Medulla oblongata (tissue), 1 donor: ENCODE data around the gene ATF1.
"Not testable (repeated sequence)": the region's sequence is repeated elsewhere in the genome, so short reads cannot be mapped to it uniquely, and the experiment has no call there.

Experiments
- DNase-seq: peaks from one replicate; pipeline ENCODE4 v3.0.0-alpha.2; 2015; ENCODE audit errors: extremely low spot score

The ATF1 gene

DNA sequence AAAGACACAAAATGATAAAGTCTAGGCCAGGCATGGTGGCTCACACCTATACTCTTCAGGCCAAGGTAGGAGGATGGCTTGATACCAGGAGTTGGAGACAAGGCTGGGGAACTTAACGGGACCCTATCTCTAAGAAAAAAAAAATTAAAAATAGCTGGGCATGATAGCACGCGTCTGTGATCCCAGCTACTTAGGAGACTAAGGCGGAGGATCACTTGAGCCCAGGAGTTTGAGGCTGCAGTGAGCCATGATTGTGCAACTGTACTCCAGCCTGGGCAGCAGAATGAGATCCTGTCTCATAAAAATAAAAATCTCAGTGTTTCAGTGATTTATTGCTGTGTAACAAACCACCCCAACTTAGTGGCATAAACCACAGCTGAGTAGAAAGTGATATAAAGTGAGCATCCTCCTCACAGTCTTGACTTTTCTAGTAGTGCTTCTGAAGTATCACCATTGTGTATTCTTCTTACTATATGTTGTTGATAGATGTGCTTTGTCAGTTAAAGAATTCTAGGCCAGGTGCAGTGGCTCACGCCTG is 10.6 kb upstream of the ATF1 start:
- no peak for DNase-seq

DNA sequence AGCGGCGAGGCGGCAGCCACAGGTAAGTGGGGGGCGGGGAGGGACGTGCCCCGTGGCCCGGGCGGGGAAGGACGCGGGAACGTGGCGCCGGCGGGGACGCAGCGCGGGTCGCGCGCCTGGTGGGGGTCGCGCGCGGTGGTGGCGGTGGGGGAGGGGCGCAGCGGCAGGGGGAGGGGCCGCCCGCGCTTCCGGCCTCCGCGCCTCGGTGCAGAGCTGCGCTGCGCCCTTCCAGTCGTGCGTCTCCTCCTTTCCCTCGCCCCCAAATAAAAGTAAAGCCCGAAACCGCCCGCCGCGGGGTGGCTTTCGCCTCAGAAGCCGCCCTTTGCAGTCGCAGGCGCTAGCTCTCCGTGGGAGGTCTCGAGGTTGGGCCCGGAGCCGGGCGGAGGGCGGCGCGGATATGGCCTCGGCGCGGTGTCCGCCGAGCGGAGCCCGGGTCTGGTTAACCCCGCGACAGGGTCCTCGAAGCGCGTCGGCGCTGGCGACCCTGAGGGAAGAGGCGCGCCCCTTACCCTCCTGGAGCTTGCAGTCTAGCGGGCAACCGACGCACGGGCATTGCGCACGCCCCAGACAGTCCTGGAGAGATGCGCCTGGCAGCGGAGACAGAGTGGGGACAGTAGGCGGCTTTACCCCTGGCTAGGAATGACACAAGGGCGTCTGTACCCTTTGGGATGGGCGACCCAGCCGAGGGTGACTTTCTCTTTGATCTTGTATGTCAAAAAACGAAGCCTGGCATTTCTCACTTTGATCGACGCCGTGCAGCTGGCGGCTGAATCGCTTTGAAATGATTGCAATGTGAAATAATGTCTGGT is 589 bp downstream of the ATF1 start:
- peak; percentile 49 for DNase-seq

DNA sequence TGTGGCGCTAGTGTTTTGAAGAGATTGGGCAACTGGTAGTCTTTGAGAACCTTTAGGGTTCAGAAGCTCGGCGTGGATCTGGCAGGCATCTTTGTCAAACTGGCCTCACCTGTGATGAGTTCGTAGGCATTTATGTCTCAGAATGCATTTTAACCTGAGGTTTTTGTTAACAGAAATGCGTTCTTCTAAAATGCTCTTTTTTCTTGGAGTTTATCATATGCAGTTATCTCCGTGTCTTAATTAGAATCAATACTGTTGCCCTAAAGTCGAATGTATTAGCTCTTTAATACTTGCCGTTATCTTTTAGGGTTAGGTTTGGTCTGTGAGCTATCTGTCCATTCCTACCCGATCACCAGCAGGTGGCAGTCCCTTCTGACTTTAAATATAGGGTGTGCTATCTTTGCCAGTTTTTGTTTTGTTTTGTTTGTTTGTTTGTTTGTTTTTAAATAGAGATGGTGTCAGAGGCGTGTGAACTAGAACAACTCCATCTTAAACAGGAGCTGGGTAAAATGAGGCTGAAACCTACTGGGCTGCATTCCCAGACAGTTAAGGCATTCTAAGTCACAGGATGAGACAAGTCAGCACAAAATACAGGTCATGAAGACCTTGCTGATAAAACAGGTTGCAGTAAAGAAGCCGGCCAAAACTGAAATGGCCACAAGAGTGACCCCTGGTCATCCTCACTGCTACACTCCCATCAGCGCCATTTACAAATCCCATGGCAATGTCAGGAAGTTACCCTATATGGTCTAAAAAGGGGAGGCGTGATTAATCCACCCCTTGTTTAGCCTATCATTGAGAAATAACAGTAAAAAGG is 1.4 kb downstream of the ATF1 start:
- DNase-seq = peak; percentile 81

DNA sequence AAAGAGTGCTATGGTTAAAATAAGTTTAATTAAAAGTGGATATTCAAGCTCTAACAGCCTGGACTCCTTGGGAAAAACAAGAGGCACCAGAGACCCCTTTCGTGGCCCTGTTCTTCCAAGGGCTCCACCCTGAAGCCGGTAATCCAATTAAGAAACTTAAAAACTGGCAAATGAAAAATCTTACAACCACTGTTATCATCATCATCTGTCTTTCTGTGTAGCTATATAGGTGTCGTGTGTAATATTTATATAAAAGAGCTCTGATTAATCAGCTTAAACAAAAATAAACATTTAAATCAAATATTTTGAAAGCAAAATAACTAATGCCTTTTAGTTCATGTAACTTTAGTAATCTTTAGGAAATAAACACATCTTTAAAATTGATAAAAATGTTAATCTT is 4.5 kb downstream of the ATF1 start:
- no peak for DNase-seq

DNA sequence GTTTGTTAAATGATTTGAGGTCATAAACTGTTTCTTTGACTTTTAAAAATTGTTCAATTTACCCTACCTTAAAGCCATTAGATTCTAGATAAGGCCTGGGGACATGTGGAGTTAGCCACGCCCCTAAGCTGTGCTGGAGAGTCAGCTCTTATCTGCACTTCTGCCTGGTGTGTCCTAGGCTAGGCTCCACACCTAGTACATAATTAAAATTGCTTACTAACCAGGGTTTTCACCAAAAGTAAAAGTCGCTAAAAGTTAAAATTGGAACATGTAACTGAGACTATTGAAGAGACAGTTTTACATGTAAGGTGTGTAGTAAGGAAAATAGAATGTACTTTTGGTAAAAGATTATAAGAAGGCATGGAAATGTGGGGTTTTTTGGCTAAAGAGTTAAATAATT is 4.9 kb downstream of the ATF1 start:
- not testable (repeated sequence) for DNase-seq

DNA sequence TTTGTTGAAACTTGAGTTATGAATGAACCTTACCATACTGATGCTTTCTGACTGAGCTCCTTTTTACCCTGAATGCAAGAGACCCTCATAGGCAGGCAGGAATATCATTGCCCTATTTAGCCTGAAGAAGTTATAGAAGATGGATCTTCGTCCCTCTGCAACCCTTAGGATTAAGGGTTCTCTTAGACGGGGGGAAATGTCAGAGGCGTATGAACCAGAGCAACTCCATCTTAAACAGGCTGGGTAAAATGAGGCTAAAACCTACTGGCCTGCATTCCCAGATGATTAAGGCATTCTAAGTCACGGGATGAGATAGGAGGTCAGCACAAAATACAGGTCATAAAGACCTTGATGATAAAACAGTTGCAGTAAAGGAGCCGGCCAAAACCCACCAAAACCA is 7.5 kb downstream of the ATF1 start:
- no peak for DNase-seq

DNA sequence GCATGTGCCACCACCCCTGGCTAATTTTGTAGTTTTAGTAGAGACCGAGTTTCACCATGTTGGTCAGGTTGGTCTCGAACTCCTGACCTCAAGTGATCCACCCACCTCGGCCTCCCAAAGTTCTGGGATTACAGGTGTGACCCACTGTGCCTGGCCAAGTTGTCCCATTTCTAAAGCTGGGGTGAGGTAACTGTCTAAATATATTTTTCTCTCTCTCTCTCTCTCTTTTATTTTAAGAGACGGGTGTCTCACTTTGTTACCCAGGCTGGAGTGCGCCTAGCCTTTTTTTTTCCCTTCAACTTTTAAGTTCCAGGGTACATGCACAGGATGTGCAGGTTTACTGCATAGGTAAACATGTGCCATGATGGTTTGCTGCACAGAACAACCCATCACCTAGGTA is 8.6 kb downstream of the ATF1 start:
- DNase-seq = no peak

DNA sequence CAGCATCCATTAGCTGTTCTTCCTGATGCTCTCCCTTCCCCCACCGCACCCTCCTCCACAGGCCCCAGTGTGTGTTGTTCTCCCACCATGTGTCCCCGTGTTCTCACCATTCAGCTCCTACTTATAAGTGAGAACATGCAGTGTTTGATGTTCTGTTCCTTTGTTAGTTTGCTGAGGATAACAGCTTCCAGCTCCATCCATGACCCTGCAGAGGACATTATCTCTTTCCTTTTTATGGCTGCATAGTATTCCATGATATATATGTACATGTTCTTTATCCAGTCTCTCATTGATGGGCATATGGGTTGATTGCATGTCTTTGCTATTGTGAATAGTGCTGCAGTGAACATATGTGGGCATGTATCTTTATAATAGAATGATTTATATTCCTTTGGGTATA is 9.0 kb downstream of the ATF1 start:
- DNase-seq = no peak

DNA sequence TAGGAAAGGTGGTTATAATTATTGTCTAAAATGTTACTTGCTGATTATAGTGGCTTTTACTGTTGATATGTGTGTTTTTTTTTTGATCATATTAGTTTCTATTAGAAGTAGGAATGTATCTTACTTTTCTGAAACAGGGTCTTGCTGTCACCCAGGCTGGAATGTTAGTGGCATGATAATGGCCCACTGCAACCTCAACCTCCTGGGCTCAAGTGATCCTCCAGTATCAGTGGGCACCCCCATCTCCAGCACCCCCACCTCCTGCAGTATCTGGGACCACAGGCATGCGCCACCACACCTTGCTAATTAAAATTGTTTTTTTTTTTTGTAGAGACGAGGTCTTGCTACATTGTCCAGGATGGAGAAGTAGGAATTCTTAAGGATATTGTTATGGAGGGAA is 11.3 kb downstream of the ATF1 start:
- no peak for DNase-seq

DNA sequence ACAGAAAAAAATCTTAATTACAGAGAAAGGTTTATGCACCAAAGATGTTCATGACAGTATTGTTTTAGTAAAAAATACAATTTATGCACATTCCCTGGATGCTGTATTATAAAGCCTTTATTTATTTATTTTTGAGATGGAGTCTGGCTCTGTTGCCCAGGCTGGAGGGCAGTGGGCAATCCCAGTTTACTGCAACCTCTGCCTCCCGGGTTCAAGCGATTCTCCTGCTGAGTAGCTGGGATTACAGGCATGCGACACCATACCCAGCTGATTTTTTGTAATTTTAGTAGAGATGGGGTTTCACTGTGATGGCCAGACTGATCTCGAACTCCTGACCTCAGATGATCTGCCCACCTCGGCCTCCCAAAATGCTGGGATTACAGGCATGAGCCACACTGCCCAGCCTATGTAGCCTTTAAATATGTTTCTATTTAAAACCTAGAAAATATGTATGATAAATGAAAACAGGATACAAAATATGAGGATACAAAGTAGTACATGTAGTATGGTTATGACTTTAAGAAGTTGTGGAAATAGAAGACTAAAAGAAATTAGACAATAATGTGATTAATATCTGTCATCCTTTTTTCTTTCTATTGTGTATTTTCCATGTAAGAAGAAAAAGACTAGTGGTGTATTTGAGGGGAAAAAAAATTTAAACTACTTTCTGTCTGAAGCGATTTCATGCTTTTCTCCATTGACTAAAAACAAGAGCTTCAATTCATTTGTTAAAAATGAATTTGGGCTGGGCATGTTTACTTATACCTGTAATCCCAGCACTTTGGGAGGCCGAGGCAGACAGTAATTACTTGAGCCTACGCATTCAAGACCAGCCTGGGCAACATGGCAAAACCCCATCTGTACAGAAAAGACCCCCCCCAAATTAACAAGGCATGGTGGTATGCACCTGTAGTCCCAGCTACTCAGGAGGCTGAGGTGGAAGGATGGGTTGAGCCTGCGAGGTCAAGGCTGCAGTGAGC is 13.1 kb downstream of the ATF1 start:
- DNase-seq = no peak

DNA sequence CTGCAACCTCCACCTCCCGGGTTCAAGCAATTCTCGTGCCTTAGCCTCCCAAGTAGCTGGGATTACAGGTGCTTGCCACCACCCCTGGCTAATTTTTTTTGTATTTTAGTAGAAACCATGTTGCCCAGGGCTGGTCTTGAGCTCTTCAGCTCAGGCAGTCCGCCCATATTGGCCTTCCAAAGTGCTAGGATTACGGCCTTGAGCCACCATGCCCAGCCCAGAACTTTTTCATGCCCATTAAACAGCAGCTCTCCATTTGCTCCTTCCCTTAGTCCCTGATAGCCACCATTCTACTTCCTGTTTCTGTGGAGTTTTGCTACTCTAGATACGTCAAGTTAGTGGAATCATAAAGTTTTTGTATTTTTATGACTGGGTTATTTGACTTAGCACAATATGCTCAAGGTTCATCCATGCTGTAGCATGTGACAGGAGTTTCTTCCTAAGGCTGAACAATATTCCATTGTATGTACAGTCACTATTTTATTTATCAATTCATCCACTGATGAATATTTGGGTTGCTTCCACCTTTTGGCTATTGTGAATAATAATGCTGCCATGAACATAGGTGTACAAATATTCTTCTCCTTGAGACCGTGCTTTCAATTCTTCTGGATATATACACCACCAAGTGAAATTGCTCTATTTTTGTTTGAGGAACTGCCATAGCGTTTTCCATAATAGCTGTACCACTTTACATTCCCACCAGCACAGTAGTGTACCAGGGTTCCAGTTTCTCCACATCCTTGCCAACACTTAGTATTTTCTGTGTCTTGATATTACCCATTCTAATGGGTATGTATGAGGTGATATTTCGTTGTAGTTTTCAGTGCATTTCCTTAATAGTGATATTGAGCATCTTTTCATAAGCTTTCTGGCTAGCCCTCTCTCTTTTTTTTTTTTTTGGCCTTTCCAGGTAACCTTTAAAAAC is 15.0 kb downstream of the ATF1 start:
- no peak for DNase-seq

DNA sequence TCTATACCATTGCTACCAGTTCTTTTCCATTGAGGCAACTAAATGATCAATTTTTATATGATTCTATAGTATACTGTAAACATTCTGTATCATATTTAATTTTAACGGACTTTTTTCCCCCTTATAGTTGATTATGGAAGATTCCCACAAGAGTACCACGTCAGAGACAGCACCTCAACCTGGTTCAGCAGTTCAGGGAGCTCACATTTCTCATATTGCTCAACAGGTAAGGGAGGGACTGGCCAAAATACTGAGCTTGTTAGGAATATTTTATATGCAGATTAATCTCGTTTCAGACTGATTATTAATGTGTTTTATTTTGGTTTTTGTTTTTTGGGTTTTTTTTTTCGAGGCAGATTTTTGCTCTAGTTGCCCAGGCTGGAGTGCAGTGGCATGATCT is 16.1 kb downstream of the ATF1 start:
- DNase-seq = no peak

DNA sequence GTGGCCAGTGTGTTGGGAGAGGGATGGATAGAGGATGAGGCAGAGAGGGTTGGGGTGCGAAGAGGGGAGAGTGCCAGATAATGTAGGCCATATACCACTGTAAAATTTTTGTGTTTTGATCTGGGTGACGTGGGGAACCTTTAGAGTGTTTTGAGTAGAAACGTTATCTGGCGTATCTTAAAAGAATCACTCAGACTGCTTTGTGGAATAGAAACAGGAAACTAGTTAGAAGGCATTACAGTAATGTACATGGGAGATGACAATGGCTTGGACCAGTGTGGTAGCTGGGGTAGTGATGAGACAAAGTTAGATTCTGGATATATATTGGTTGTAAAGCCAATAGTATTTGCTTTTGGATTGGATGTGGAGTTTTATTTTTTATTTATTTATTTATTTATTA is 20.6 kb downstream of the ATF1 start:
- DNase-seq = no peak

DNA sequence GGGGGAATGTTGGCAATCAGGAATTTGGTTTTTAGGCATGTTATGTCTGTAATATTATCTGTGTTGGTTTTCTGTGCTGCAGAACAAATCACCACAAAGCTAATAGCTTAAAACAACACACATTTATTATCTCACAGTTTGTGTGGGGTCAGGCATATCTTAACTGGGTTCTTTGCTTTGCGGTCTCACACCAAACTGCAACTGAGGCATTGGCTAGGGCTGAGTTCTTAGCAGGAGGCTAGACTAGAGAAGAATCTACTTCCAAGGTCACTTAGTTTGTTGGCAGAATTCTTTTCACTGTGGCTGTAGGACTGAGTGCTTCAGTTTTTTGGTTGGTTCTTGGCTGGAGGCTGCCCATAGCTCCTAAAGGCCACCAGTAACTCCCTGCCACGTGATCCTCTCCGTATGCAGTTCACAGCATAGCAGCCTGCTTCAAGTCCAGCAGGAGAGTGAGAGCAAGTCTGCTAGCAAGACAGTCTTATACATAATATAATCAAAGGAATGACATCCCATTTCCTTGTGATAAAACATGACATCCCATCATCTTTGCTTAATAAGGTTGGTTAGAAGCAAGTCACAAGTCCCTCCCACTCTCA is 21.6 kb downstream of the ATF1 start:
- no peak for DNase-seq

DNA sequence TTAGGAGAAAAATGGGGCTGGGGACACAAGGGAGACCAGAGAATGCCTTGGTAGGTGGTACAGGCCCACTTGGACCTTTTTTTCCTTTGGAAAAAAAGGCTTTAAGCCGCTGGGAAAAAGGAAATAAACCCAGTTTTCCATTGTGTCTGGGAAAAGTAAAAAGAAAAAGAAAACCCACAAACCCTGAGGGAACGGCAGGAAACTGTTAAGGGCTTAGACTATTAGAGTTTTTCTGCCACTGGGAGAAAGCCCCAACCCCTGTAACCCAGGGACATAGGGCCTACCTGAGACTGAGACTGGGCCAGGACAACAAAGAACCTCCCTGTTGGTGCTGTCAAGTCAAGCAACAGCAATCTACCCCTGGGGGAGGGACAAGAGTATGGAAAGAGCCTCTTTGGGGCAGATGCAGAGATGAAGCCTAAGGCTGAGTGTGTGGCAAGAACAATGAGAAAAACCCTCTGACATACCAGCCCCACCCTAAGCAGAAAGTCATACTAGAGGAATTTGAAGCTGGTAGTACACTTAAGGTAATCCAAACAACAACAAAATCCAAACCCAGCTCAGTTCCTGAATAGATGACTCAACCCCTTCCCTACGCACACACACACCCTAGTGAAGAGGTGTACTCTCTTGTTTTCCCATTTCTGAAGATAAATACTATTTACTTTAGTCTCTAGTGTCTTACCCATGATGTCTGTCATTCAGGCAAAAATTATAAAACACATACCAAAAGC is 22.8 kb downstream of the ATF1 start:
- no peak for DNase-seq

DNA sequence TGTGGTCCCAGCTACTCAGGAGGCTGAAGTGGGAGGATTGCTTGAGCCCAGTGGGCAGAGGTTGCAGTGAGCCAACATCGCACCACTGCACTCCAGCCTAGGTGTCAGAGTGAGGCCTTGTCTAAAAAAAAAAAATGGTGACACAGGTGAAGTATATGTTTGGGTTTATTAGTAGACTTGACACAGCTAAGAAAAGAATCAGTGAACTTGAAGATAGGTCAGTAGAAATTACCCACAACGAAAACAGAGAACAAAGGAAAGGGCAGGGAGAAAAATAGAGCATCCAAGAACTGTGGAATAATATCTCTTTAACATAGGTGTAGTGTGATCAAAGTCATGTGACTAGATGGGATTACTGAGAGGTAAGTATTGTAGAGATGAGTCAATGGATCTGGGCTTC is 23.7 kb downstream of the ATF1 start:
- no peak for DNase-seq

DNA sequence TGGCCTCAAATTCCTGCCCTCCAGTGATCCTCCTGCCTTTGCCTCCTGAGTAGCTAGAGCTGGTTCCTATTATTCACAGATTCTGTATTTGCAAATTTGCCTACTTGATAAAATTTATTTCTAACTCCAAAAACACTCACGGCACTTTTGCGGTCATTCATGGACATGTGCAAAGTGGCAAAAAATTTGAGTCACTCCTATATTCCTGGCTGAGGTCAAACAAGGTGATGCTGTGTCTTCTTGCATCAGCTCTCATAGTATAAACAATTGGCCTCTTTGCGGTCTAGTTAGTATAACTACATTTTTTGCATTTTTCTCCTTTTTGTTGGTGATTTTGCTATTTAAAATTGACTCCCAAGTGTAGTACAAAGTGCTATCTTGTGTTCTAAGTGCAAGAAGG is 24.7 kb downstream of the ATF1 start:
- no peak for DNase-seq

DNA sequence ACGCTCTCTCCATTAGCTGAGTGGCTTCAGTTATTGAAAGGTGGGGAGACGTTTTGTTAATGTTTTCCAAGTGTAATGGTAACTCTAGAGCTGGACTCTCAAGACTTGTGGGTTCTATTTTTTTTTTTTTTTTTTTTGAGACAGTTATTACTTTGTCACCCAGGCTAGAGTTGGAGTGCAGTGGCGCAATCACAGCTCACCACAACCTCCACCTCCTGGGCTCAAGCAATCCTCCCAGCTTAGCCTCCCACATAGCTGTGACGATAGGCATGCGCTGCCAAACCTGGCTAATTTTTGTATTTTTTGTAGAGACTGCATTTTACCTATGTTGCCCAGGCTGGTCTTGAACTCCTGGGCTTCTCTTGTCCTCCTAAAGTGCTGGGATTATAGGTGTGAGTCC is 26.2 kb downstream of the ATF1 start:
- DNase-seq = no peak

DNA sequence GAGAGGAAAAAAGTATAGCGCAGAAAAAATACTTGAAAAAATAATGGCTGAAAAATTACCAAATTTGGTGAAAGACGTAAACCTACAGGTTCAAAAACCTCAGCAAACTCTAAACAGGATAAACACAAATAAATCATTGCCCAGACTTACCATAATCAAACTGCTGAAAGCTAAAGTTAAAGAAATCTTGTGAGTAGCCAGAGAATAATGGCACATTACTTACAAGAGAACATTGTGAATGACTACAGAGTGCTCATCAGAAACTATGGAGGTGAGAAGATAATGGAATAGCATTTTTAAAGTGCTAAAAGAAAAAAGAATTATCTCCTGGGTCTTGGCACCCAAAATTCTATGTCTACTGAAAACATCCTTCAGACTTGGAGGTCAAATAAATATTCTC is 36.0 kb downstream of the ATF1 start:
- DNase-seq = no peak
